AG09319 (cell line): Measurements from ENCODE around the gene GJD2.

Experiments
- DNase-seq: peaks from one replicate; pipeline ENCODE4 v3.0.0-alpha.2; 2010; ENCODE audit warnings: low read depth; ENCODE audit errors: extremely low read depth
- TF ChIP-seq, protein P1 (sequence below): IDR thresholded peaks from 2 replicates; pipeline ENCODE4 v1.5.1; 2011; ENCODE audit warnings: low read depth, mild to moderate bottlenecking, inconsistent platforms, low read length, moderate library complexity

The GJD2 gene

DNA sequence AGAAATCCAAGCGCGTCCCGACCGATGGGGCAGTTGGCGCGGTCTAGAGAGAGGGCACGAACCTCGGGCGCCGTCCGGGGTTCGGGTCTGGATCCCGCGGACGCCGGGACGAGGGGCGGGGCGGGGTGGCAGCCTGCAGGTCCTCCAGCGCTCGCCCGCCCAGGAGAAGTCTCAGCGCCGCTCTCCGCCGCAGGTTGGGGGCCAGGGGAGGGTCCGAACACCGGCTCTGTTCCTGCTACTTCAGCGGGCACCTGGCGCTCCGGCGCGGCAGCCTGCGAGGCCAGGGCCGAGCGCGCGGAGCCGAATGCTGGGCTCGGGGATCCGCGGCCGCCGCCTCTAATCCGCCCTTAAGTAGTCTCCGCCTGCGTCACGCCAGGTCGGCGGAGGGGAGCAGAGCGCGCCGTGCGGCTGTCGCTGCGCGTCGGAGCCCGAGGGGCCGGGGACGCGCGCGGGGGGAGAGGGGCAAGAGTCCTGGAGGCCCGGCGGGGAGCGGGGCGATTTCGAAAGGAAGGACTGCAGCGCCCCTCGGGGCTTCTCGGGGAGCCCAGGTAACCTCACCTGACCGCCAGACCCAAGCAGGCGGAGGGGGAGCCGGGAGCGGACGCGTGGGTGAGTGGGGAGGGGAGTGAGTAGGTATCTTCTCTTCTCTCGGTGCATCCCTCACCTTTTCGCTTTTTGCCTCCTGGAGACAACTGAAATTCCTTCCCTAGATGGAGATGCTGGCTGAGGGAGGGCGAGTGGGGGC, at the start of gene GJD2:
Gene GJD2 (minus strand): TSS at position 325 of the 745 bp plus-strand sequence. CDS start 510 bp downstream, outside the sequence.
- TF ChIP-seq, protein P1, sequence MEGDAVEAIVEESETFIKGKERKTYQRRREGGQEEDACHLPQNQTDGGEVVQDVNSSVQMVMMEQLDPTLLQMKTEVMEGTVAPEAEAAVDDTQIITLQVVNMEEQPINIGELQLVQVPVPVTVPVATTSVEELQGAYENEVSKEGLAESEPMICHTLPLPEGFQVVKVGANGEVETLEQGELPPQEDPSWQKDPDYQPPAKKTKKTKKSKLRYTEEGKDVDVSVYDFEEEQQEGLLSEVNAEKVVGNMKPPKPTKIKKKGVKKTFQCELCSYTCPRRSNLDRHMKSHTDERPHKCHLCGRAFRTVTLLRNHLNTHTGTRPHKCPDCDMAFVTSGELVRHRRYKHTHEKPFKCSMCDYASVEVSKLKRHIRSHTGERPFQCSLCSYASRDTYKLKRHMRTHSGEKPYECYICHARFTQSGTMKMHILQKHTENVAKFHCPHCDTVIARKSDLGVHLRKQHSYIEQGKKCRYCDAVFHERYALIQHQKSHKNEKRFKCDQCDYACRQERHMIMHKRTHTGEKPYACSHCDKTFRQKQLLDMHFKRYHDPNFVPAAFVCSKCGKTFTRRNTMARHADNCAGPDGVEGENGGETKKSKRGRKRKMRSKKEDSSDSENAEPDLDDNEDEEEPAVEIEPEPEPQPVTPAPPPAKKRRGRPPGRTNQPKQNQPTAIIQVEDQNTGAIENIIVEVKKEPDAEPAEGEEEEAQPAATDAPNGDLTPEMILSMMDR = no peak
- no peak for DNase-seq

DNA sequence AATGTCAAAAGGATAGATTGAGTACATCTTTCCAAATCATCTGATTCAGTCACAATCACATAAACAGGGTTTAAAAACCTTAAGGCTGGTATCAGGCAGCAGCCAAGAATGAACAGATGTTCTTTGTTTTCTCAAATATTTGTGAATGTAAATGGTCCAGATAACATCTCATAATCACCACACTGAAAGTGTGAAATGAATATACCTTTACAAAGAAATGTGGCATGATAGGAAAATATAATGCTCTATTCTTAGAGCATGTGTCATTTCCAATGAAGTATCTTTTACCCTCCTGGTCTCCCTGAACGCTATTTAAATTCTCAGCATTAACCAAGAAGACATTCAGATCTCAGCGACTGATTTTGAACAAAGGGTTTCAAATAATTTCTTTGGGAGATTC, 49.3 kb upstream of the GJD2 start:
- TF ChIP-seq, protein P1 = no peak
- no peak for DNase-seq

DNA sequence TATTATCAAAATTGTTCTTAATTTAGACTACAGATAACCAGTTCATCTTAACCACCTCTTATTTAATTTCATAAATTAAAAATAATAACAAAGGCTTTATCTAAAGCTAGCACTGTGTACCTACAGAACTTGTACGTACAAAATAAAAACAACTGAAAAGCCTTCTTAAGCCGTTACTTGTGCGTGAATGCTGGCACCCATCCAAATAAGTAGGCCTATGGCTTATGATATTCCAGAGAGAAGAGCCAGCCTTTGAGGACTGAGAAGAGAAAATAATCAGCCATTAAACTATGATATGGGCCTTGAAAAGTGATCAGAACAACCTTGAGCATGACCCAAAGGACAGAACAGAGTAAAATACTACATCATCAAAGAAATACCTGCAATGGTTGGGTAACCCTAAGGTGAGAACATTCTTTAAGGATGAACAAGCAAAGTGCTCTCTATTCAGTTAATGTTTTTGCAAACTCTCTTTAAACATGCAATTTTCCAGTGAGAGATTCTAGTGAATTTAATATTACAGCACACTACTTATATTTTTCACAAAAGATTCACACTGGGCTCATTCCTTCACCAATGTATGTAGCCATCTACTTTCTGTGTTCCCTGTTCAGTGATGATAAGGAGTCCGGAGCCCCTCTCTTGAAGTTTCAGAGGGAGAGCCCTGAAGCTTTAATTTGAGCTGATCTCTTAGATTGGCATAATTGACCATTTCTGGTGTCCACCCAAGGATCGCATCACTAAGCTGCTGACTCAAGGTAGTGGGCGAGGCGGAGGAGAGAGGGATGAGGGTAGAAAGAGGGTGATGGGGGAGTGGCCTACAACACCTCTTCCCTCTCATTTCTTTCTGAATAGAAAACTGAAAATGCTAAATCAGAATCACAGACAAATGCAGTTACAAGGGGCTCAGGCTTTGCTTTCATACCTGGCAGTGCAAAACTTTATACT, 48.3 kb upstream of the GJD2 start:
- TF ChIP-seq, protein P1 = no peak
- DNase-seq = no peak

DNA sequence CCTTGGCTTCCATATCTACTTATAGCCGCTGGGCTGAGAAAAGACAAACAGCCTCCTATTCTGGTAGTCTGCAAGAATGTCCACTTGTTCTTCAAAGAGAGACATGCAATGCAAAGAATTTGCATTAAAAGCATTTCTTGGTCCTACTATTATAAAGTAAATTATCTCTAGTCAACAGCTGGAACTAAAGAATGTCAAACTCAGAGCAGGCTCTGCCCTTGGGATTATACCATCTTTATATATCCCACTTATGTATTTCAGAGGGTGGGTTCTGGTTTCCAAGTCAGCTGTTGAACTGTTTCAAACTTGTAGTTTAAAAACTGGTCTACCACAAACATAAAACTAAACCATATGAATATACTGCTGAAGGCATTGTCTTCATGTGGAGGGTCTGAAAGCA, 47.6 kb upstream of the GJD2 start:
- TF ChIP-seq, protein P1 = no peak

DNA sequence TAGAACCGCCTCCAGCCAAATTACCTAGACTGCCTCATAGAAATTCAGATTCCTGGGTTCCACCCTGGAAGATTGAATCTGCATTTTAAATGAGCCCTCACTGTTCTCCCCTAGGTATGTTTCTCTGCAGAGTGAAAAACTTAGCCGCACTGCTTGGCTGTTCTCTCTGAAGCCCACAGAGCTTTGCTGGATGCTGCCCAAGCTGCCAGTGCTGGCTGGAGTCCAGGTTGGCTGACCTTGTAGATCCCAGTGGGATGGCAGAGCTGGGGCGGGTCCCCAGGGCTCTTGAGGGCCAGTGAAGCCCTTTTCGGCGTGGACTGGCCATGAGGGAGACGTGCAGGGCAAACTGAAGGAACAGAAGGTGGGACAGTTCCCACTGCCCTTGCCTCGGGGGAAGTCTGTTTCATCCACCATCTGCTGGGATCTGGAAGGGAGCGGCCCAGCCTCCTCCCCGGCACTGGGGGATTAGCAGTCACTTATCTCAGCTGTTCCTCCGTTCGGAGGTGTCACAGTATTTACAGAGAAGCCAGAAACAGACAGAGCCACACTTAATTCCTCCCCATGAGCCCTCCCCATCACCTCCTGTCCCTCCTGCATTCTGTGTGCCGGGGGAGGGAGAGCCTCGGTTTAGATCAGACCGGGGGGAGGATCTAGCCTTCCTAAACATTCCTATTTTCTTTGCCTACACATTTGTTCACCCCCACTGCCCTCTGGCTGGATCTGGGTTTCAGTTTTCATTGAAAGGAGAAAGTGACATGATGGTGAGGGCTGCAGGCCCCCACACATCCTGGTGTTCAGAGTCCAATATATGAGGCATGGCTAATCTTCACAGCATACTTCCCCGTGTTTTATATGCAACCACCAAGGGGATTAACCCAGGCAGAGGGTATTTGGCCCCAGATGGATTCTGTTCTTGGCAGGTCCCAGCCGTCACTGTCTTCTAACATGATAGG, 44.6 kb upstream of the GJD2 start:
- no peak for DNase-seq
- TF ChIP-seq, protein P1 = no peak

More for the DNA sequence above, 47.6 kb upstream of the GJD2 start:
- no peak for DNase-seq

DNA sequence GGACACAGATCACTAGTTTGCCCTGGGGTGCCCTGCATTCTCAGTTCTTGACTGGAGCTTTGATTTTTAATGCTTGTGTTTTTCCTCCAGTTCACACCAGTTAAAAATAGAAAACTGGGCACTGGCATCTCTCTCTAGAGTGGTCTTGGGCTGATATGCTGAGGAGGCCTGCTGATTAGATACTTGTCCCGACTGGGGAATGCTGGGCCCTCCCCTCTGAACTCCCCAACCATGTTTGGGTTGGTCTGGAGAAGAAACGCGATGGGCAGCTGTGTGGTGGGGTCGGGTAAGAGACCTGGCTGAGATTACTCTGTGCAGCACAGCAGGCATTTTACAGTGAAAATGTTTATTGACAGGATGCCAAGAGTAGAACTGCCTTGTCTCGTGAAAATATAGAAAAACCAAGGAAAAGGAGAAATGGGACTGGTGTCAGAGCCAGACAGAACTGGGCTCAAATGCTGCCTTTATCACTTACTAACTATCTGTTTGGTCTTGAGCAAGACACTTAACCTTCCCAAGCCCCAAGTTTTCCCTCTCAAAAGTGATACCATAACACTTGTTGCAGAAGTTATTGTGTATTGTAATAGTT, 42.1 kb upstream of the GJD2 start:
- TF ChIP-seq, protein P1 = no peak
- DNase-seq = no peak
